GM18505 (cell line): ENCODE data around the gene NOC4L.
"Not testable (repeated sequence)": the region's sequence is repeated elsewhere in the genome, so short reads cannot be mapped to it uniquely, and the experiment has no call there.

Experiments used
- ATAC-seq: cut with Tn5 transposase; IDR thresholded peaks from one replicate; pipeline ENCODE4 v1.9.1; 2021; ENCODE audit not compliant: unreplicated experiment
- POLR2A ChIP-seq: IDR thresholded peaks from 4 replicates; pipeline ENCODE4 v1.6.1; 2011; ENCODE audit warnings: borderline replicate concordance; ENCODE audit not compliant: insufficient read depth, insufficient read length; ENCODE audit errors: extremely low read depth

Gene NOC4L

GRCh38 chr12:132131229-132131628 lies 13.0 kb upstream of the NOC4L start:
- TF ChIP-seq POLR2A: no peak
- no peak for ATAC-seq

- no peak for TF ChIP-seq POLR2A
- no peak for ATAC-seq
These were observed 12.3 kb upstream of the NOC4L start for GRCh38 chr12:132131952-132132351.

GRCh38 chr12:132132609-132133430 lies 11.4 kb upstream of the NOC4L start:
- no peak for TF ChIP-seq POLR2A

GRCh38 chr12:132133952-132134652 lies 10.2 kb upstream of the NOC4L start:
- no peak for TF ChIP-seq POLR2A
- no peak for ATAC-seq

More at GRCh38 chr12:132132609-132133430, 11.4 kb upstream of the NOC4L start:
- no peak for ATAC-seq

- not testable (repeated sequence) for ATAC-seq
These were observed 9.5 kb upstream of the NOC4L start for GRCh38 chr12:132134653-132135183.

GRCh38 chr12:132136226-132136625 lies 8.0 kb upstream of the NOC4L start:
- not testable (repeated sequence) for ATAC-seq

- TF ChIP-seq POLR2A: no peak
- ATAC-seq: no peak
These were observed 6.7 kb upstream of the NOC4L start for GRCh38 chr12:132137483-132138125.

- ATAC-seq: no peak
- TF ChIP-seq POLR2A: no peak
These were observed 5.1 kb upstream of the NOC4L start for GRCh38 chr12:132138941-132139871.

- ATAC-seq: no peak
These were observed 4.3 kb upstream of the NOC4L start for GRCh38 chr12:132139912-132140311.

GRCh38 chr12:132140501-132140900 lies 3.8 kb upstream of the NOC4L start:
- ATAC-seq: no peak
- TF ChIP-seq POLR2A: no peak

More at GRCh38 chr12:132139912-132140311, 4.3 kb upstream of the NOC4L start:
- TF ChIP-seq POLR2A: no peak

GRCh38 chr12:132140918-132141841 lies 3.1 kb upstream of the NOC4L start:
- ATAC-seq: no peak

More at GRCh38 chr12:132140918-132141841, 3.1 kb upstream of the NOC4L start:
- no peak for TF ChIP-seq POLR2A
